CD4-positive, alpha-beta T cell treated with Interleukin-21 for 1 hour (primary cell): ENCODE measurements around the gene ATAD5.
A peak's percentile ranks its signal among the peaks of the same experiment; 100 is the strongest.
"Not testable (repeated sequence)": the region's sequence is repeated elsewhere in the genome, so short reads cannot be mapped to it uniquely, and the experiment has no call there.

Experiments used
- DNase-seq: peaks from one replicate; pipeline ENCODE4 v3.0.0-alpha.2; 2020

ATAD5 gene, protein sequence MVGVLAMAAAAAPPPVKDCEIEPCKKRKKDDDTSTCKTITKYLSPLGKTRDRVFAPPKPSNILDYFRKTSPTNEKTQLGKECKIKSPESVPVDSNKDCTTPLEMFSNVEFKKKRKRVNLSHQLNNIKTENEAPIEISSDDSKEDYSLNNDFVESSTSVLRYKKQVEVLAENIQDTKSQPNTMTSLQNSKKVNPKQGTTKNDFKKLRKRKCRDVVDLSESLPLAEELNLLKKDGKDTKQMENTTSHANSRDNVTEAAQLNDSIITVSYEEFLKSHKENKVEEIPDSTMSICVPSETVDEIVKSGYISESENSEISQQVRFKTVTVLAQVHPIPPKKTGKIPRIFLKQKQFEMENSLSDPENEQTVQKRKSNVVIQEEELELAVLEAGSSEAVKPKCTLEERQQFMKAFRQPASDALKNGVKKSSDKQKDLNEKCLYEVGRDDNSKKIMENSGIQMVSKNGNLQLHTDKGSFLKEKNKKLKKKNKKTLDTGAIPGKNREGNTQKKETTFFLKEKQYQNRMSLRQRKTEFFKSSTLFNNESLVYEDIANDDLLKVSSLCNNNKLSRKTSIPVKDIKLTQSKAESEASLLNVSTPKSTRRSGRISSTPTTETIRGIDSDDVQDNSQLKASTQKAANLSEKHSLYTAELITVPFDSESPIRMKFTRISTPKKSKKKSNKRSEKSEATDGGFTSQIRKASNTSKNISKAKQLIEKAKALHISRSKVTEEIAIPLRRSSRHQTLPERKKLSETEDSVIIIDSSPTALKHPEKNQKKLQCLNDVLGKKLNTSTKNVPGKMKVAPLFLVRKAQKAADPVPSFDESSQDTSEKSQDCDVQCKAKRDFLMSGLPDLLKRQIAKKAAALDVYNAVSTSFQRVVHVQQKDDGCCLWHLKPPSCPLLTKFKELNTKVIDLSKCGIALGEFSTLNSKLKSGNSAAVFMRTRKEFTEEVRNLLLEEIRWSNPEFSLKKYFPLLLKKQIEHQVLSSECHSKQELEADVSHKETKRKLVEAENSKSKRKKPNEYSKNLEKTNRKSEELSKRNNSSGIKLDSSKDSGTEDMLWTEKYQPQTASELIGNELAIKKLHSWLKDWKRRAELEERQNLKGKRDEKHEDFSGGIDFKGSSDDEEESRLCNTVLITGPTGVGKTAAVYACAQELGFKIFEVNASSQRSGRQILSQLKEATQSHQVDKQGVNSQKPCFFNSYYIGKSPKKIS (N-terminal part only)

DNA sequence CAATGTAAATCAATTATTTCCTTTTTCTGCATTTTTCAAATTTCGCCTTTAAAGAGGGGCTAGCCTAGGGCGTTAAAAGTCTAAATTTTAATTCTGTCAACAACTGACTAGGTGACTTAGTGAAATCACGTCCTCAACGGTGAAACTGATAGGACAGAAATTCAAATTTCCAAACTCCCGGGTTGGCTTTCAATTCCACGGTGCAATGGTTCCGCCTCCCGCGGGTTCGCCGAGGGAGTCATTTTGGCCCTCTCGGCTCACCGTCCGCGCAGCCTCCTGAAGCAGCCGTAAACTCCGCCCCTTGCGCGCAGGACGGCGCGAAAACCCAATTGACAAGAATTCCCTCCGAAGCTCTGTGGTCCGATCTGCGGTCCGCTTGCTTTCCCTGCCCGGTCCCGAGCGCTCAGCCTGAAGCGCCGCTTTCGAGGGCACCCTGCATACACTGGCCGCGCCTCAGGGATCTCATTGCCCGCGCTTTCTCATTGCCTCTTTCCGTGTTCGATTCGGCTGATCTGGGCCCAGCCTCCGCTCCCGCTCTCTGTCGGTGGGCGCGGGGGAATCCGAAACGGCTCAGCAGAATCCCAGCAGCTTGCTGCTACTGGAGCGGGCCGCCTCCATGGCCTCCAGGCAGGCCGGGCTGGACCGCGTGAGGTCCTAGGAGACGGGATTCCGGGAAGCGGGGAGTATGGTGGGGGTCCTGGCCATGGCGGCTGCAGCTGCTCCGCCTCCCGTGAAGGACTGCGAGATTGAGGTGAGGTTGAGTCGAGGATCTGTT, at the start of gene ATAD5:
Gene ATAD5, plus strand, starts transcription at position 304 of the 775 bp plus-strand sequence. Its CDS starts 382 bp downstream, at position 686.
- peak; percentile 89 for DNase-seq

DNA sequence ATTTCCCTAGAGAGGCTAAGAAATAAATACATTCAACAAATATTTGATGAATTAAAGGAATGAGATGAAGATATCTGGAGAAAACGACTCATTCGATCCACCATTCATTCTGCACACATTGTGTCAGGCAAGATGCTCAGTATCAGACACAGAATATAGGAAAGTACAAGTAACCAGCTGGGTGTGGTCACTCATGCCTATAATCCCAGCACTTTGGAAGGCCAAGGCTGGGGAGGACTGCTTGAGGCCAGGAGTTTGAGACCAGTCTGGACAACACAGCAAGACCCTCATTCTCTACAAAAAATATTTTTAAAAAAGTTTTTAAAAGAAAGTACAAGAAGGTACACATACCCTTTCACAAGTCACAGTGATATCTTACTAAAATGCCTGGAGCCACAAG, 49.6 kb upstream of the ATAD5 start:
- DNase-seq, result no peak

DNA sequence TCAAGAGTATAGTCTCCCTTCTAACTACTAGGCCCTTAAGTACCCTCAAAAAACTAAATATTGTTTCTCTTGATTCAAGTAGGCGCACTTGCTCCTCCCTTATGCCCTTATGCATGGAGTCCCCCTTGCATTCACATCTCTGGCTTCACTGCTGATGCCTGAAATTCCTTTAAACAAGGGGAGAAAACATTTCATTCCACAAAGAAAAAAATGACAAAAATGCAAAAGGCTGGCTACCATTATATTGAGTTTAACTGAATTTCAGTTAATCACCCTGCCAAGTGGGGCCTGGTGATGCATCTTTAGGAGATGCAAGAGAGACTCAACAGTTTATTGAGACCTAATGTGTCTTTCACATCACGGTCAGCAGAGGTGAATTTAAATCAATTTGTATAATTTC, 42.8 kb upstream of the ATAD5 start:
- no peak for DNase-seq

GRCh38 chr17:30790279-30790678, 41.5 kb upstream of the ATAD5 start:
- DNase-seq, result no peak

DNA sequence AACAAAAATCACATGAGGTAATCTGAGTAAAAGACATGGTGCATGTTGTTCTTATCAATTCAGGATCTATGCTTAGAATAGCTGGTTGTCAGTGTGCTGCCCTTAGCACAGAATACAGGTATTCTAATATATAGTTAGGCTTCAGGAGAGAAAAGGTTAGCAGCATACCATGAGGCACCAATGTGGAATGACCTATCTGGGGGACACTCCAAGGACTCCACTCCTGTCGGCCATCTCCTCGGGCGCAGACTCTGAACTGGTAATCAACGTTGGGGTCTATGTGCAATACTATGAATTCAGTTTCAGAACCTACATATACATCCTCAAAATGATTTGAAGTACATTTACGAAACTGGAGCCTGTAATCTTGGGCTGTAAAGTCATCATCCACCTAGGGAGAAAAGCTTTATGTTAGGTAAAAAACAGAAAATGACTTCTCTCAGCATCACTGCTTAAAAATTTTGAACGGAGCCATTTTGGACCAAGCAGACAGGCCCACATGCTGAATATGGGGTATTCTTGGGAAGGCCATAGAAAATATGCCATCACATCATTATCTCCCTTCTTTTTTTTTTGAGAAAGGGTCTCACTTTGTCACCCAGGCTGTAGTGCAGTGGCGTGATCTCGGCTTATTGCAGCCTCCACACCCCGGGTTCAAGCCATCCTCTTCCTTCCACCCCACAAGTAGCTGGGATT, 38.3 kb upstream of the ATAD5 start:
- no peak for DNase-seq

DNA sequence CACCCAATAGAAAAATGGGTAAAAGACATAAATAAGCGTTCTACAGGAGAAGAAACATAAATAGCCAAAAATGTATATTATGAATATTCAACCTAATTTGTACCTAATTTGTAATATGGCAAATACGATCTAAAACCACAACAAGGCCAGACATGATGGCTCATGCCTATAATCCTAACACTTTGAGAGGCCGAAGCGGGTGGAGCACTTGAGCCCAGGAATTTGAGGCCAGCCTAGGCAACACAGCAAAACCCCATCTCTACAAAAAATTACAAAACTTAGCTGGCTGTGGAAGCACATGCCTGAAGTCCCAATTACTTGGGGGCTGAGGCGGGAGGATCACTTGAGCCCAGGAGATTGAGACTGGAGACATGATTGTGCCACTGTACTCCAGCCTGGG, 37.4 kb upstream of the ATAD5 start:
- DNase-seq, result no peak

DNA sequence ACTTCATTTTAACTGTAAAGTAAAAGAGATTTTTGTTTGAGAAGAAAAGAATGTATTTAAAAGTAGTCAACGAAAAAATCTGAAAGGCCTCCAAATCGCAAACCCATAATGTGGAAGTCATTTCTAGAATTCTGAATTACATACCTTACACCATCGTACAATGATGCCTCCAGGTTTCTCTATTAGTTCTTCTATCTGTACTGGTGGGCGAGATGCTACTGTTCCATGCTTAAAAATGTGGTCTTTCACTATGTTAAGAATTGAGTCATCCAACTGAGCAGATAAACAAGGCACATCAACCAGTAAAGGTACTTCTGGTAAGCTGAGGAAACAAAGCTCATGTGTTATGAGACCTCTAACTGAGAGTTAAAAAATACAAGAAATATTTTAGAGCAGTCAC, 35.8 kb upstream of the ATAD5 start:
- DNase-seq, result no peak

GRCh38 chr17:30801671-30802070, 30.1 kb upstream of the ATAD5 start:
- DNase-seq, result no peak

DNA sequence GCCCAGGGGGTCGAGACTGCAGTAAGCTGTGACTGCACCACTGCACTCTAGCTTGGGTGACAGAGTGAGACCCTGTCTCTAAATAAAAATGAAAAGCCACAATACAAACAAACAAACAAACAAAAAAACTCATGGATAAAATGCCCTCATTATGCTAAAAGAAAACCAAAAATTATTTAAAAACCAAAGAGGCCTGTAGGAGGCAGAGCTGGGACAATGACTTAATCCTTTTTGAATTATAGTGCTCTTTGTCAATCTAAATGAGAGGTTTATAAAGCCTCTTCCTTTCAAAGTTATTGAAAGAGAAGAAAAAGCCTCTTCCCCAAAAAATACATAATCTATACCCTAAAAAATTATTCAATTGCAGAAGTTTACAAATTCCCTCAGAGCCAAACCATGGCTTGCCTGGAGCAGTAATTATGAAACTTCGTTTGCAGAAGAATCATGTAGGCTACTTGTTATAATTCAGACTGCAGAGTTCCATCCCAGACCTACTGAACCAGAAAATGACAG, 25.8 kb upstream of the ATAD5 start:
- DNase-seq, result peak; percentile 26

DNA sequence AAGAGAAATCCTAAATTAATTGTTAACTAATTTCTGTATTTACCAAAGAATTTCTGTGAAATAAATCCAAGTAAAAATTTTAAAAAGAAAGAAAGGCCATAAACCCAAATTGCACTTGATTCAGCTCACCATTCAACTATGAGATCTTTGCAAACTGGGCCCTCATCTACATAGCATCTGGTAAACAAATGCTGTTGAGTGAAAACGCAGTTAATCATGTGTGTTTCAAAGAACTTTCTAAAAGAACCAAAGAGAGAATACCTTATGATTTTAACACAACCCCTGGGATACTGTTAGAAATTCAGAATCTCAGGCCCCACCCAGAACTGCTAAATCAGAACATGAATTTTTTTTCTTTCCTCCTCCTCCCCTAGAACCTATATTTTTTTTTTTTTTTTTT, 23.9 kb upstream of the ATAD5 start:
- DNase-seq, result no peak

DNA sequence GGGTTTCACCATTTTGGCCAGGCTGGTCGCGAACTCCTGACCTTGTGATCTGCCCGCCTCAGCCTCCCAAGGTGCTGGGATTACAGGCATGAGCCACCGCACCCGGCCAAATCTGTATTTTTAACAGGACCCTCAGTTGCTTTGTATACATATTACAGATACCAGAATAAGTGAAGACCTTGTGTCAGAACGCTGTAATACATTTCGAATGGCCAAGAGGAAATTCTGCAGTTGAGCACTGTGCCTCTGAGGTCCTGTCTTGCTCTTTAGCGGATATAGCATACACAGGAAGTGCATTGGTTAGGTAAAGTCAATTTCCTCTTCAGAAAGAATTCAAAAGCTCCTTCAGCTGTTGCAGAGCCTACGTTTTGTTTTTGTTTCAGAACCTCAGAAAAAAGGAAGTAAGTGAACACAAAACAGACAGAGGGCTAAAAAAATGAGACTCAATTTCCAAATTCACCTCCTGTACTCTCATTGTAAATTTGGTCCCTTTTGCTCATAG, 22.9 kb upstream of the ATAD5 start:
- DNase-seq, result peak; percentile 78

DNA sequence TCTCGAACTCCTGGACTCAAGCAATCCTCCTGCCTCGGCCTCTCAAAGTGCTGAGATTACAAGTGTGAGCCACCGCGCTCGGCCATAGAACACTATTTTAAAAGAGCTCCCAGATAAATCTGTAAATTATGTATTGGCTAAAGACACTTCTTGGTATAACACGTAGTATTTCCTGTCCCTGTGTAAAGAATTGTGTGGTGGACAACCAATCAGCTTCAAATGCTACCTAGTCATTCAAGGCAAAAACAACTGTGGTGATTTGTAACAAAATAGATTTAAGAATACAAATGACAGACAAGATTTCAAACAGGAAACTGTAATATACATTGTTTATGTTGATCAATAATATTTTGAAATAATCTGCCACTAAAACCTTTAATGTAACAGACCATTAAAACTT, 21.9 kb upstream of the ATAD5 start:
- DNase-seq, result peak; percentile 28

- no peak for DNase-seq
Measured at GRCh38 chr17:30812218-30813177, 19.3 kb upstream of the ATAD5 start.

GRCh38 chr17:30814236-30814635, 17.5 kb upstream of the ATAD5 start:
- DNase-seq, result not testable (repeated sequence)

DNA sequence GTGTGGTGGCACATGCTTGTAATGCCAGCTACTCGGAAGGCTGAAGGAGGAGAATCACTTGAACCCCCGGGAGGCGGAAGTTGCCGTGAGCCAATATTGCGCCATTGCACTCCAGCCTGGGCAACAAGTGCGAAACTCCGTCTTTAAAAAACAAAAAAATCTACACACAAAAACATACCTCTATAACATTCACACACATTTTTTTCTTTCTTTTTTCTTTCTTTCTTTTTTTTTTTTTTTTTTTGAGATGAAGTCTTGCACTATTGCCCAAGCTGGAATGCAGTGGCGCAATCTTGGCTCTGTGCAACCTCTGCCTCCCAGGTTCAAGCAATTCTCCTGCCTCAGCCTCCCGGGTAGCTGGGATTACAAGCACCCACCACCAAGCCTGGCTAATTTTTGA, 16.9 kb upstream of the ATAD5 start:
- DNase-seq, result not testable (repeated sequence)

DNA sequence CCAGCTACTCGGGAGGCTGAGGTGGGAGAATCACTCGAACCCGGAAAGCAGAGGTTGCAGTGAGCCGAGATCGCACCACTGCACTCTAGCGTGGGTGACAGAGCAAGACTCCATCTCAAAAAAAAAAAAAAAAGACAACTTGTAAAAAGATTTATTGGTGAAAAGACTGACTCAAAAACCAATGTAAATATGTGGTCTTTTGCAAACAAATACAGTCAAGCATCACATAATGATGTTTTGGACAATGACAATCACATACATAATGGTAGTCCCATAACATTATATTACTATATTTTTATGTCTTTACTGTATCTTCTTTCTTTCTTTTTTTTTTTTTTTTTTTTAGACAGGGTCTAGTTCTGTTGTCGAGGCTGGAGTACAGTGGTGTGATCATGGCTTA, 15.6 kb upstream of the ATAD5 start:
- DNase-seq, result no peak

GRCh38 chr17:30819971-30820705, 11.6 kb upstream of the ATAD5 start:
- no peak for DNase-seq

DNA sequence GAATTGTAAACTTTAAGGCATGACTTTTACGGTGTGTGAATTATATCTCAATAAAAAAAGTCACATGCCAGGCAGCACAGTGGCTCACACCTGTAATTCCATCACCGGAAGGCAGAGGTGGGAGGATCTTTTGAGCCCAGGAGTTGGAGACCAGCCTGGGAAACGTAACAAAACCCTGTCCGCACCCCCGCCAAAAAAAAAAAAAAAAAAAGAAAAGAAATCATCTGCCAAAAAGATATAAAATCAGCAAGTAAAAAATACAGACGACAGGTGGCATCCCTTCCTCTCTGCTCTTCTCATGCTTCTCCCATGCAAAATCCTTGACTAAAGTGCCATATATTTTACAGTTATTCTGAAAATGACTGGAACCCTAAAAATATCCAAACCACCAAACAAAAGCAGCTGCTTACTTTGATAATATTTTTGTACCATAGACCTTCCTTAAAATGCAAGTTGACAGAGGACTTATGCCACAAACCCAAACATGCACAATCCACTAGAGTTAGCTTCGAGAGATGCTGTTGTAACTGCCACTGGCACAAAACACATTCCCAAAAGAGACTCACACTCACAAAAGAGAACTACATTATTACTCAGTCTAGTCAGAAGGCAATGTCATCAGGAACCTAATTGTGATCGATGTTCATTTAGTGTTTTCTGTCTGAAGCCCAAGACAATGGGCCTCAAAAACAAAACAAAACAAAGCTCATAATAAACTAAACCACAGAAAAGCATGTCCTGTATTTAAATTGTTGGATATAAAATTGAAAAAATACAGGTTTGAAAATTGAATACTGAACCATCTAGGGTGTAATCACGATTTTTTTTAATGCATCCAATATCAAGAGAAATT, 9.7 kb upstream of the ATAD5 start:
- peak; percentile 29 for DNase-seq
